Measurements from ENCODE around the gene LRRC9. TPM values are rescaled to one million over a fixed set of nuclear protein-coding genes. Genes with fewer than 3 reads are reported as not detected.

Gene LRRC9
- polyA plus RNA-seq, 1 experiment, result not detected

- no peaks in the 10 kb centered on the region for H3K9me3 ChIP-seq (ENCODE audit: control insufficient read depth, insufficient read depth, low read length)
- no peak for DNase-seq (ENCODE audit: low read depth, low spot score)
- TF ChIP-seq, protein P1, sequence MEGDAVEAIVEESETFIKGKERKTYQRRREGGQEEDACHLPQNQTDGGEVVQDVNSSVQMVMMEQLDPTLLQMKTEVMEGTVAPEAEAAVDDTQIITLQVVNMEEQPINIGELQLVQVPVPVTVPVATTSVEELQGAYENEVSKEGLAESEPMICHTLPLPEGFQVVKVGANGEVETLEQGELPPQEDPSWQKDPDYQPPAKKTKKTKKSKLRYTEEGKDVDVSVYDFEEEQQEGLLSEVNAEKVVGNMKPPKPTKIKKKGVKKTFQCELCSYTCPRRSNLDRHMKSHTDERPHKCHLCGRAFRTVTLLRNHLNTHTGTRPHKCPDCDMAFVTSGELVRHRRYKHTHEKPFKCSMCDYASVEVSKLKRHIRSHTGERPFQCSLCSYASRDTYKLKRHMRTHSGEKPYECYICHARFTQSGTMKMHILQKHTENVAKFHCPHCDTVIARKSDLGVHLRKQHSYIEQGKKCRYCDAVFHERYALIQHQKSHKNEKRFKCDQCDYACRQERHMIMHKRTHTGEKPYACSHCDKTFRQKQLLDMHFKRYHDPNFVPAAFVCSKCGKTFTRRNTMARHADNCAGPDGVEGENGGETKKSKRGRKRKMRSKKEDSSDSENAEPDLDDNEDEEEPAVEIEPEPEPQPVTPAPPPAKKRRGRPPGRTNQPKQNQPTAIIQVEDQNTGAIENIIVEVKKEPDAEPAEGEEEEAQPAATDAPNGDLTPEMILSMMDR (IDR thresholded peaks at IDR 0.05; ENCODE audit: low read depth, low read length), result peak; percentile 34; the same call in 1 of the 2 replicates
- ChIA-PET POLR2A (no interaction called here), CTCF (interaction anchor here (1.0 to 1.8 kb wide), 4 partner anchors 9 to 115 kb away, joined by 3 to 8 read pairs (median 3); no protein-coding TSS in a partner anchor)
- H3K4me3 ChIP-seq (ENCODE audit: low read depth, low read length), result no peak overlapping the region
- H3K27ac ChIP-seq (ENCODE audit: low read depth, low read length), result no peak overlapping the region
- H3K27me3 ChIP-seq (ENCODE audit: control insufficient read depth, insufficient read depth, low read length), result no peaks in the 10 kb centered on the region
Observed at GRCh38 chr14:60079723-60080122, 159.8 kb downstream of the LRRC9 start.

DNA sequence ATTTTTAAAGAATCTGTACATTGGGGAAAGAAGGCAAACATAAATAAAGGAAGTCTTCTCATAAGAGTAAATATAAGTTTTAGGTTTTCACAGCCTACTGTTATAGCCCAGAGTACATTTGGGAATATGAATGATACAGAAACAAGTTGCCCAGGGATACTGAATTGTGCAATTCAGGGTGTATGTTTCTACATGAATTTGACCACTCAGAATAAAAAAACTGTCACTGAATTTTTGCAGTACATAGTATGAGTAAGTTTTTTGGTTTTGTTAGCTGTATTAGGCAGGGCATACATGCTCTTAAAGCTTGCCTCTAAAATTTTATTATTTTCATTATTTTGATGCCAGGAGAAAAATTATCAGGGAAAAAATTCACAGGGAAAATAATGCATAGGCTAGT, 165.1 kb downstream of the LRRC9 start:
- H3K9me3 ChIP-seq (ENCODE audit: control insufficient read depth, insufficient read depth, low read length), result no peaks in the 10 kb centered on the region
- TF ChIP-seq, protein P1 (IDR thresholded peaks at IDR 0.05; ENCODE audit: low read depth, low read length), result no peak
- DNase-seq (ENCODE audit: low read depth, low spot score), result no peak
- H3K4me3 ChIP-seq (ENCODE audit: low read depth, low read length), result no peak overlapping the region
- ChIA-PET POLR2A (no interaction called here), CTCF (interaction anchor here (1.2 kb wide), 1 partner anchor 20 kb away, joined by 3 read pairs; no protein-coding TSS in a partner anchor)
- no peaks in the 10 kb centered on the region for H3K27me3 ChIP-seq (ENCODE audit: control insufficient read depth, insufficient read depth, low read length)
- H3K27ac ChIP-seq (ENCODE audit: low read depth, low read length), result no peak overlapping the region

DNA sequence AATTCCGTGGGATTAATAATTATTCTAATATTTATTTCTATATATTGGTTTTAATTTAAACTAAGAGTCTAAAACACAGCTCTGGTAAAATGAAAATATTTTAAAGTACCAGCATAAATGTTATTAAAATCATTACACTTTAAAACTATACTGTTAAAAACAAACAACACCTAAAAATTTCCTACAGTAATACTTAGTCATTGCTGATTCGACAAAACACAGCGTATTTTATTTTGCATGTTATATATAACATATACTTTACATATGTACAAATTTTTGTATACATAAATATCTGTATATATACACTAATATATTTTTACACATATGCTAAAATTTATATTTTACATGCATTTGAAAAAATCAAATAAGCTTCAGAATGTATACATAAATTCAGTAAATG, 165.7 kb downstream of the LRRC9 start:
- Histone ChIP-seq H3K27ac (ENCODE audit: low read depth, low read length) (no peak overlapping the region), H3K27me3 (ENCODE audit: control insufficient read depth, insufficient read depth, low read length) (no peaks in the 10 kb centered on the region), H3K9me3 (ENCODE audit: control insufficient read depth, insufficient read depth, low read length) (no peaks in the 10 kb centered on the region), H3K4me3 (ENCODE audit: low read depth, low read length) (no peak overlapping the region)
- no peak for DNase-seq (ENCODE audit: low read depth, low spot score)
- CTCF ChIA-PET, result interaction anchor here (1.2 to 1.4 kb wide), 2 partner anchors 20 to 99 kb away, joined by 3 read pairs; no protein-coding TSS in a partner anchor
- POLR2A ChIA-PET, result no interaction called here
- TF ChIP-seq, protein P1 (IDR thresholded peaks at IDR 0.05; ENCODE audit: low read depth, low read length), result no peak

DNA sequence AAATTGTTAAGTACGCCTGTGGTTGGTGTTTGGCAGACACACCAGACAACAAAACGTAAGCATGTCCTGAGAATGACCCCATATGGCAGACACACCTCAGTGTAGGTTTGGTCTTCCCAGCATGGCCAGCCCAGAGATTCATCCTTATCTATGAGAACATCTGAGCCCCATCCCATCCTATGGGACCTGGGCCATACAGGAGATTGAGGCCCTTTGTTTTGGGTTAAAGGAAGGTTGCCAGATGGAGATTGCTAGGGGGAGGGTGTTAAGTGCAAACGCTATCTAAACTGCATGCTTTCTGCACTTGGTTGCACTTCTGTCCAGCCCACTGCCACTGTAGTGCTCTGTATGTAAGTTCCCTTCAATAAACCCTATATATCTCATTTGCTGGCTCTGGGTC, 167.7 kb downstream of the LRRC9 start:
- no peaks in the 10 kb centered on the region for H3K9me3 ChIP-seq (ENCODE audit: control insufficient read depth, insufficient read depth, low read length)
- DNase-seq (ENCODE audit: low read depth, low spot score), result no peak
- H3K4me3 ChIP-seq (ENCODE audit: low read depth, low read length), result no peak overlapping the region
- H3K27ac ChIP-seq (ENCODE audit: low read depth, low read length), result no peak overlapping the region
- TF ChIP-seq, protein P1 (IDR thresholded peaks at IDR 0.05; ENCODE audit: low read depth, low read length), result no peak
- CTCF ChIA-PET, result interaction anchor here (1.9 kb wide), 1 partner anchor 123 kb away, joined by 8 read pairs; no protein-coding TSS in a partner anchor
- no peaks in the 10 kb centered on the region for H3K27me3 ChIP-seq (ENCODE audit: control insufficient read depth, insufficient read depth, low read length)
- POLR2A ChIA-PET, result no interaction called here

GRCh38 chr14:60089221-60089620, 169.3 kb downstream of the LRRC9 start:
- ChIA-PET POLR2A (interaction anchor here (0.6 kb wide), 1 partner anchor 77 kb away, joined by 3 read pairs; no protein-coding TSS in a partner anchor), CTCF (interaction anchor here (0.9 to 1.9 kb wide), 4 partner anchors 9 to 243 kb away, joined by 3 to 8 read pairs (median 5); no protein-coding TSS in a partner anchor)
- no peak for DNase-seq (ENCODE audit: low read depth, low spot score)
- no peaks in the 10 kb centered on the region for H3K9me3 ChIP-seq (ENCODE audit: control insufficient read depth, insufficient read depth, low read length)
- no peak overlapping the region for H3K27ac ChIP-seq (ENCODE audit: low read depth, low read length)
- H3K27me3 ChIP-seq (ENCODE audit: control insufficient read depth, insufficient read depth, low read length), result no peaks in the 10 kb centered on the region
- TF ChIP-seq, protein P1 (IDR thresholded peaks at IDR 0.05; ENCODE audit: low read depth, low read length), result no peak
- no peak overlapping the region for H3K4me3 ChIP-seq (ENCODE audit: low read depth, low read length)

Measured in AG04450 (cell line).